Ishikawa (cell line): ENCODE results near the gene RDH14.

Experiments used
- CEBPB ChIP-seq: IDR thresholded peaks from 2 replicates; pipeline ENCODE4 v1.6.1; 2012
- CREB1 ChIP-seq: IDR thresholded peaks from 2 replicates; pipeline ENCODE4 v1.6.1; 2012; ENCODE audit warnings: low read depth
- EGR1 ChIP-seq: IDR thresholded peaks from 2 replicates; pipeline ENCODE4 v1.6.1; 2012
- EP300 ChIP-seq: IDR thresholded peaks from 2 replicates; pipeline ENCODE4 v1.6.1; 2012; ENCODE audit warnings: borderline replicate concordance
- FOXM1 ChIP-seq: IDR thresholded peaks from 2 replicates; pipeline ENCODE4 v1.6.1; 2012; ENCODE audit warnings: low read depth, borderline replicate concordance
- NFIC ChIP-seq: IDR thresholded peaks from 2 replicates; pipeline ENCODE4 v1.6.1; 2012
- RAD21 ChIP-seq: IDR thresholded peaks from 2 replicates; pipeline ENCODE4 v1.6.1; 2012; ENCODE audit warnings: low read depth
- TAF1 ChIP-seq: IDR thresholded peaks from 2 replicates; pipeline ENCODE4 v1.6.1; 2012; ENCODE audit warnings: low read depth, mild to moderate bottlenecking
- TCF12 ChIP-seq: IDR thresholded peaks from 2 replicates; pipeline ENCODE4 v1.6.1; 2012; ENCODE audit warnings: low read depth
- TEAD4 ChIP-seq: IDR thresholded peaks from 2 replicates; pipeline ENCODE4 v1.6.1; 2012
- YY1 ChIP-seq: IDR thresholded peaks from 2 replicates; pipeline ENCODE4 v1.6.1; 2012; ENCODE audit warnings: low read depth
- ZBTB7A ChIP-seq: IDR thresholded peaks from 2 replicates; pipeline ENCODE4 v1.6.1; 2012; ENCODE audit warnings: low read depth
- TF ChIP-seq, protein P1 (sequence below): IDR thresholded peaks from 2 replicates; pipeline ENCODE4 v1.6.1; 2012; ENCODE audit warnings: low read depth, mild to moderate bottlenecking
- TF ChIP-seq, protein P2 (sequence below): IDR thresholded peaks from 2 replicates; pipeline ENCODE4 v1.6.1; 2012
- TF ChIP-seq, protein P3 (sequence below): IDR thresholded peaks from 2 replicates; pipeline ENCODE4 v1.6.1; 2012

The RDH14 gene

DNA sequence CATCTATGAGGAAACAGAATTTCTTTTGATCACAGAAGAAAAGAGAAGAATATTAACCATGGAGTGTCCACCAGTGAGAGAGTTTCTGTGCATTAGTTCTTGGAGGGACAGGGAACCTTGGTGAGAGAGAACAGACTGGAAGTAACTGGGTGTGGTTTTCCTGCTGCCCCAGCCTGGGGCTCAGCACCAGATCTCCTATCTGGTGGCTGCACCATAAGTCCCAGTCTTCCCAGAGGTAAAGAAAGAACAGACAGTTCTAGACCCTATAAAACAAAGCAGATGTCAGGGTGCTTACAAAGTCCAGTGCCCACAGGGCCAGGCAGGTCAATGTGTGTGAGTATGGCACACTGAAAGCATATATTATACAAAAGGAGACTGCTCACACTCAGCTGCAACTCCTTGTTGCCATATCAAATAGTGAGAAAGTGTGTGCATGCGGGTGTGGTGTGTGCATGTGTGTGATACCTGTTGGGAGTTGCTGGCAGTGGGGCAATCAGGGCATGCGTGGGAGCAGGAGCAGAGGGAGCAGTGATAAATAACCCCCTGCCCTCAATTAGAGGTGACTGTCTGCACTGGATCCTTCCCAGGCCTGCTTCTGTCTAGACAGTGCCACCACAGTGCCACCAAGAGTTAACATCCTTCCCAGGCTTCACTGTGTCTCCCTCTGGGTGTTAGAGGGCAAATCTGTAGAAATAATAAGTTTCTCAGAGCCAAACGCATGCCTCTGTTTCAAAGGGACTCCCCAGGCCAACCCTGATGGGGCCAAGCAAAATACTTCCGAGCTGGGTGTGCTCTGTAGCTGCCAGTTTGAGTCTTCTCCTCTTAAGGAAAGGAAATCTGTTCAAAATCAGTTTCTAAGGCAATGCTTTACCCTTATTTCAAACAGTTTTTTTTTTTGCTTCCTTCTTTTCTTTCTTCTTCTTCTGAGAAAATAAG is 45.7 kb downstream of the RDH14 start:
- TF ChIP-seq CEBPB (no peak), ZBTB7A (no peak), EP300 (no peak), EGR1 (no peak), TAF1 (no peak), FOXM1 (no peak), NFIC (no peak), CREB1 (no peak), TCF12 (no peak), YY1 (no peak), TEAD4 (no peak), RAD21 (no peak)
- TF ChIP-seq, protein P1, sequence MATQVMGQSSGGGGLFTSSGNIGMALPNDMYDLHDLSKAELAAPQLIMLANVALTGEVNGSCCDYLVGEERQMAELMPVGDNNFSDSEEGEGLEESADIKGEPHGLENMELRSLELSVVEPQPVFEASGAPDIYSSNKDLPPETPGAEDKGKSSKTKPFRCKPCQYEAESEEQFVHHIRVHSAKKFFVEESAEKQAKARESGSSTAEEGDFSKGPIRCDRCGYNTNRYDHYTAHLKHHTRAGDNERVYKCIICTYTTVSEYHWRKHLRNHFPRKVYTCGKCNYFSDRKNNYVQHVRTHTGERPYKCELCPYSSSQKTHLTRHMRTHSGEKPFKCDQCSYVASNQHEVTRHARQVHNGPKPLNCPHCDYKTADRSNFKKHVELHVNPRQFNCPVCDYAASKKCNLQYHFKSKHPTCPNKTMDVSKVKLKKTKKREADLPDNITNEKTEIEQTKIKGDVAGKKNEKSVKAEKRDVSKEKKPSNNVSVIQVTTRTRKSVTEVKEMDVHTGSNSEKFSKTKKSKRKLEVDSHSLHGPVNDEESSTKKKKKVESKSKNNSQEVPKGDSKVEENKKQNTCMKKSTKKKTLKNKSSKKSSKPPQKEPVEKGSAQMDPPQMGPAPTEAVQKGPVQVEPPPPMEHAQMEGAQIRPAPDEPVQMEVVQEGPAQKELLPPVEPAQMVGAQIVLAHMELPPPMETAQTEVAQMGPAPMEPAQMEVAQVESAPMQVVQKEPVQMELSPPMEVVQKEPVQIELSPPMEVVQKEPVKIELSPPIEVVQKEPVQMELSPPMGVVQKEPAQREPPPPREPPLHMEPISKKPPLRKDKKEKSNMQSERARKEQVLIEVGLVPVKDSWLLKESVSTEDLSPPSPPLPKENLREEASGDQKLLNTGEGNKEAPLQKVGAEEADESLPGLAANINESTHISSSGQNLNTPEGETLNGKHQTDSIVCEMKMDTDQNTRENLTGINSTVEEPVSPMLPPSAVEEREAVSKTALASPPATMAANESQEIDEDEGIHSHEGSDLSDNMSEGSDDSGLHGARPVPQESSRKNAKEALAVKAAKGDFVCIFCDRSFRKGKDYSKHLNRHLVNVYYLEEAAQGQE = no peak
- TF ChIP-seq, protein P2, sequence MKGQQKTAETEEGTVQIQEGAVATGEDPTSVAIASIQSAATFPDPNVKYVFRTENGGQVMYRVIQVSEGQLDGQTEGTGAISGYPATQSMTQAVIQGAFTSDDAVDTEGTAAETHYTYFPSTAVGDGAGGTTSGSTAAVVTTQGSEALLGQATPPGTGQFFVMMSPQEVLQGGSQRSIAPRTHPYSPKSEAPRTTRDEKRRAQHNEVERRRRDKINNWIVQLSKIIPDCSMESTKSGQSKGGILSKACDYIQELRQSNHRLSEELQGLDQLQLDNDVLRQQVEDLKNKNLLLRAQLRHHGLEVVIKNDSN = no peak
- TF ChIP-seq, protein P3, sequence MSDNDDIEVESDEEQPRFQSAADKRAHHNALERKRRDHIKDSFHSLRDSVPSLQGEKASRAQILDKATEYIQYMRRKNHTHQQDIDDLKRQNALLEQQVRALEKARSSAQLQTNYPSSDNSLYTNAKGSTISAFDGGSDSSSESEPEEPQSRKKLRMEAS = no peak

DNA sequence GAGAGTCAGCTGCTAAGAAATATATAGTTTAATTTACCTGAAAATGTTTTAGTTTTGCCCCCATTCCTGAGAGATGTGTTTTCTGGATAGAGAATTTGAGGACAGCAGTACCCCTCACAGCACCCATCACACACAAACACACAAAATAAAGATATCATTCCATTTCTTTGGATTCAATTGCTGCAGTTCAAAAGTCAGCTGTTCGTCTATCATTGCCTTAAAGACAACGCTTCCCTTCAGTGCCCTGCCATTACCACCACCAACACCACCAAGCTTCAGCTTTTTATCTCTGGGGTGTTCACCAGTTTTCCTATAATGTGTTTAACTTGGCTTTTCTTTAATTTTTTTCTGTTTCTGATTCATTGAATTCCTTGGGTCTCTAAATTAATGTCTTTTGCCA is 49.7 kb downstream of the RDH14 start:
- TF ChIP-seq EGR1 (no peak), TEAD4 (no peak), TCF12 (no peak), YY1 (no peak), FOXM1 (no peak)

DNA sequence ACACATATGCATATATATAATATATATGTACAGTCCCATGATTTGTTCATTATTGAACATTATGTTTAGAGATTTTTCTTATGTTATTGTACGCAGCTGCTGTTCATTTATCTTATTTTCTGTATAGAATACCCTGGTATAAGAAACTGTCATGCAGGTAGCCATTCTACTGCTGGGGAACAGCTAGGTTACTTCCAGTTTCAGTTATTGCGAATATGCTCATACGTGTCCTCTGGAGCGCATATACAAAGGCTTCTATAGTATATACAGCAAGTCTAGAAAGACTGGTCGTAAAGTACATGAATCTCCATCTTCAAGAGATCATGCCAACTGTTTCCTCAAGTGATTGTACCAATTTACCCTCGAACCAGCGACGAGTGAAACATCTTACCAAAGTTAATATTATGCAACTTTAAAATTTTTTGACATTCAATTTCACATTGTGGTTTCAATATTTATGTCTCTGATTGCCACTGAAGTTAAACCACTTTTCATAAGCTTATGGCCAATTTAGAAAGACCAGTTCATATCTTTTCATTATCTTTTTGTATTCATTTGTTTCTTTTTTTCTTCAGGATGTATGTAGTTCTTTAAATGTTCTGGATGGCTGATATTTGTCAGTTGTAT is 53.5 kb downstream of the RDH14 start:
- TF ChIP-seq, protein P2 = no peak
- TF ChIP-seq NFIC (no peak), TEAD4 (no peak), FOXM1 (no peak), EP300 (no peak)
- TF ChIP-seq, protein P3 = no peak

DNA sequence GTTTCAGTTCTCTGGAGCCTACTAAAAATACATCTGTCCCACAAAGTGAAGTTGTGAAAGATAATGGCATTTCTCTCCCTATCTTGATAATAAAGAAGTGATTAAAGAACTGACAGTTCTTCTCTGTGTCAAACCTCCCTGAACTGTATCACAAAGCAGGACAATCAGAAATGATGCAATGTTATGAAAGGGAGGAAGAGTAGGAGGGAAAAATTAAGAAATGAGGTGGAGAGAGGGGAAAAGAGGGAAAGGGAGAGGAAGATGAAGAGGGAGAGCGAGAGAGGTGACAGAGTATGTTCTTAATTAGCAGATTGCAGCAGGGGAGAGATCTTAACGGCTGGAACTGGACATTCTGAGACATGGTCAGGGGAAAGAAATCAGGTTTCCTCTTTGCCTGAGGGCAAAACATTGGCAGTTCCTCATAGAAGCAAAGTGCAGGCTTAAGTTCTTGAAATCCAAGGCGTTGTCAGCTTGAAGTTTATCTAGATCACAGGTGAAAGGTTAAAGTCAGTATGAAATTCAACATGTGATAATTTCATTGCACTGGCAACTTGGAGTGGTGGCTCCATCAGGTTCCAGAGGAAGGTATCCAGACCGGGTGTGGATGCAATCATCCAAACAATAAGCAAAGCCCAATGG is 54.6 kb downstream of the RDH14 start:
- TF ChIP-seq EGR1 (no peak), TCF12 (no peak), CREB1 (no peak), RAD21 (no peak), NFIC (no peak)
- TF ChIP-seq, protein P1 = no peak
- TF ChIP-seq, protein P3 = no peak
